D721Med (cell line): ENCODE data around the gene HIBADH.

Source experiments
- DNase-seq: peaks from one replicate; pipeline ENCODE4 v3.0.0; 2011; ENCODE audit warnings: low spot score; ENCODE audit not compliant: insufficient read length
- FAIRE-seq: peaks from 2 replicates; lab custom pipeline; 2011; peaks lifted over from hg19 to GRCh38; lab: Jason Lieb, UNC
- TF ChIP-seq, protein P1 (sequence below): IDR thresholded peaks from 2 replicates; pipeline ENCODE4 v1.5.1; 2012; ENCODE audit warnings: mild to moderate bottlenecking, control low read depth; ENCODE audit not compliant: insufficient read depth; ENCODE audit errors: missing control alignments

HIBADH gene

GRCh38 chr7:27576360-27576944 is 86.2 kb downstream of the HIBADH start:
- no peak for DNase-seq
- TF ChIP-seq, protein P1, sequence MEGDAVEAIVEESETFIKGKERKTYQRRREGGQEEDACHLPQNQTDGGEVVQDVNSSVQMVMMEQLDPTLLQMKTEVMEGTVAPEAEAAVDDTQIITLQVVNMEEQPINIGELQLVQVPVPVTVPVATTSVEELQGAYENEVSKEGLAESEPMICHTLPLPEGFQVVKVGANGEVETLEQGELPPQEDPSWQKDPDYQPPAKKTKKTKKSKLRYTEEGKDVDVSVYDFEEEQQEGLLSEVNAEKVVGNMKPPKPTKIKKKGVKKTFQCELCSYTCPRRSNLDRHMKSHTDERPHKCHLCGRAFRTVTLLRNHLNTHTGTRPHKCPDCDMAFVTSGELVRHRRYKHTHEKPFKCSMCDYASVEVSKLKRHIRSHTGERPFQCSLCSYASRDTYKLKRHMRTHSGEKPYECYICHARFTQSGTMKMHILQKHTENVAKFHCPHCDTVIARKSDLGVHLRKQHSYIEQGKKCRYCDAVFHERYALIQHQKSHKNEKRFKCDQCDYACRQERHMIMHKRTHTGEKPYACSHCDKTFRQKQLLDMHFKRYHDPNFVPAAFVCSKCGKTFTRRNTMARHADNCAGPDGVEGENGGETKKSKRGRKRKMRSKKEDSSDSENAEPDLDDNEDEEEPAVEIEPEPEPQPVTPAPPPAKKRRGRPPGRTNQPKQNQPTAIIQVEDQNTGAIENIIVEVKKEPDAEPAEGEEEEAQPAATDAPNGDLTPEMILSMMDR: peak; percentile 71

DNA sequence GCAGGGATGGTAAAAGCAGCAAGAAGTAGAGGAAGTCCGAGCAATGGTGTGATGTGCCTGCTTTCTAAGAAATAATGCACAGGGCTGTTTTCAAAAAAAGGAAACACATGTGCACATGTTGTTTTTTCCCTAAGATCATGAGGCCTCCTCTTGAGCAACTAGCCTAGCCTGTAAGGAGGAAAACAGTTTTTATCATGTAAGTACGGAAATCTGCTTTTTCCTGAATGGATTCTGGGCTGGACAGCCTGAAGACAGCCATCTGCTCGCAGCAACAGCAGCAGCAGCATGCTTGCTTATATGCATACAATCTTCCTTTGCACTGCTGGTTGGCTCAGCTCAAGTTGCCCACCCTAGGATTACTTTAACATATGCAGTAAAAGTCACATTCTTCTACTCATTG is 87.1 kb downstream of the HIBADH start:
- TF ChIP-seq, protein P1: no peak
- no peak for DNase-seq
- peak; percentile 60 for FAIRE-seq

More at GRCh38 chr7:27576360-27576944, 86.2 kb downstream of the HIBADH start:
- peak; percentile 80 for FAIRE-seq

- FAIRE-seq: no peak
- TF ChIP-seq, protein P1: no peak
- DNase-seq: no peak
Measured at GRCh38 chr7:27569106-27569505, 93.6 kb downstream of the HIBADH start.

DNA sequence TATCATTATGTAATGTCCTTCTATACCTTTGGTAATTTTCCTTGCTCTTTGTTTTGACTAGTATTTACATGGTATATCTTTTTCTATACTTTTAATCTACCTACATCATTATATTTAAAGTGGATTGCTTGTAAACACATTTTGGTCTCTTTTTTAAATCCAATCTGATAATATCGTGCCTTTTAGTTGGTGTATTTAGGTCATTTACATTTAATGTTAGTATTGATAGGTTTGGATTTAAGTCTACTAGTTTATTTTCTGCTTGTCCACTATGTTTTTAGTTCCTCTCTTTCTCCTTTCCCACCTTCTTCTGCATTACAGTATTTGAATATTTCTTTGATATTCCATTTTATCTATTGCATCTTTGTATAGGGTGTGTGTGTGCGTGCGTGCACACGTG is 95.4 kb downstream of the HIBADH start:
- DNase-seq (no peak), FAIRE-seq (peak; percentile 58)
- TF ChIP-seq, protein P1: no peak

GRCh38 chr7:27564881-27565482 is 97.7 kb downstream of the HIBADH start:
- FAIRE-seq (no peak), DNase-seq (no peak)
- TF ChIP-seq, protein P1: no peak

DNA sequence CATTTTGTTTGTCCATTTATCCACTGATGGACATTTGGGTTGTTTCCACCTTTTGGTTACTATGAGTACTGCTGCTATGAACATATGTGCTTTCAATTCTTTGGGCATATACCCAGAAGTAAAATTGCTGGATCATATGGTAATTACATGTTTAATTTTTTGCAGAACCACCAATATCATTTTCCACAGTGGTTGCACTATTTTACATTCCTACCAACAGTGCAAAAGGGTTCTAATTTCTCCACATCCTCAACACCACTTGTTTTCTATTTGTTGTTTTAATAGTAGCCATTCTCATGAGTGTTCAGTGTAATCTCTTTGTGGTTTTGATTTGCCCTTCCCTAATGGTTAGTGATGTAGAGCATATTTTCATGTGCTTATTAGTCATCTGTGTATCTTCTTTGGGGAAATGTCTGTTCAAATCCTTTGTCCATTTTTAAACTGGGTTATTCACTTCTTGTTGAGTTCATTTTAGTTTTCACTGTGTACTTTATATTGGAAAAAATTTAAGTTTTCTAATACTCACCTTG is 101.9 kb downstream of the HIBADH start:
- DNase-seq (no peak), FAIRE-seq (no peak)
- TF ChIP-seq, protein P1: no peak

GRCh38 chr7:27555670-27556069 is 107.0 kb downstream of the HIBADH start:
- peak; percentile 77 for FAIRE-seq
- DNase-seq: no peak
- TF ChIP-seq, protein P1: no peak
